SK-N-SH treated with all-trans-retinoic acid at 6 μM for 48 hours (cell line): ENCODE measurements around the gene REXO1.

Source experiments
- ATAC-seq: fragments of 200-7000 bp; cut with Tn5 transposase; 3 replicates; pipeline ENCODE4 v1.9.1; 2020; ENCODE audit warnings: mild to moderate bottlenecking, moderate library complexity
- ARNTL ChIP-seq: fragments of 450-650 bp; formaldehyde crosslinking; IDR thresholded peaks from 2 replicates; pipeline ENCODE4 v1.5.0; 2020; ENCODE audit warnings: low read depth, mild to moderate bottlenecking, moderate library complexity, borderline replicate concordance
- BACH2 ChIP-seq: fragments of 250-450 bp; sonication (Bioruptor Pico); IDR thresholded peaks from 2 replicates; pipeline ENCODE4 v1.9.0; 2021; ENCODE audit warnings: mild to moderate bottlenecking, borderline replicate concordance
- CREB5 ChIP-seq: fragments of 250-450 bp; sonication (Bioruptor Pico); IDR thresholded peaks from 2 replicates; pipeline ENCODE4 v1.5.1; 2020; ENCODE audit warnings: low read depth, mild to moderate bottlenecking, moderate library complexity
- CSDC2 ChIP-seq: fragments of 250-450 bp; sonication (Bioruptor Pico); IDR thresholded peaks from 2 replicates; pipeline ENCODE4 v1.5.0; 2020; ENCODE audit warnings: mild to moderate bottlenecking, moderate library complexity
- ESRRG ChIP-seq: fragments of 250-450 bp; sonication (Bioruptor Pico); IDR thresholded peaks from 2 replicates; pipeline ENCODE4 v1.6.1; 2021; ENCODE audit warnings: mild to moderate bottlenecking
- GLIS3 ChIP-seq: fragments of 250-450 bp; sonication (Bioruptor Pico); IDR thresholded peaks from 2 replicates; pipeline ENCODE4 v1.5.0; 2020; ENCODE audit warnings: mild to moderate bottlenecking, moderate library complexity
- PATZ1 ChIP-seq: fragments of 250-450 bp; sonication (Bioruptor Pico); IDR thresholded peaks from 2 replicates; pipeline ENCODE4 v1.8.0; 2020; ENCODE audit warnings: mild to moderate bottlenecking, moderate library complexity, borderline replicate concordance
- POU6F1 ChIP-seq: fragments of 250-450 bp; sonication (Bioruptor Pico); IDR thresholded peaks from 2 replicates; pipeline ENCODE4 v1.8.0; 2021; ENCODE audit warnings: low read depth, mild to moderate bottlenecking, moderate library complexity, borderline replicate concordance
- PPARA ChIP-seq: fragments of 250-450 bp; sonication (Bioruptor Pico); IDR thresholded peaks from 2 replicates; pipeline ENCODE4 v1.5.0; 2020; ENCODE audit warnings: mild to moderate bottlenecking, borderline replicate concordance
- RARB ChIP-seq: fragments of 250-450 bp; sonication (Bioruptor Pico); IDR thresholded peaks from 2 replicates; pipeline ENCODE4 v1.8.0; 2021; ENCODE audit warnings: mild to moderate bottlenecking, moderate library complexity
- SNAI2 ChIP-seq: fragments of 250-450 bp; sonication (Bioruptor Pico); IDR thresholded peaks from 2 replicates; pipeline ENCODE4 v1.5.0; 2020; ENCODE audit warnings: mild to moderate bottlenecking, moderate library complexity
- TOX ChIP-seq: fragments of 250-450 bp; sonication (Bioruptor Pico); IDR thresholded peaks from 2 replicates; pipeline ENCODE4 v1.8.0; 2021; ENCODE audit warnings: mild to moderate bottlenecking, moderate library complexity, borderline replicate concordance
- TSHZ2 ChIP-seq: fragments of 250-450 bp; sonication (Bioruptor Pico); IDR thresholded peaks from 2 replicates; pipeline ENCODE4 v1.5.0; 2020; ENCODE audit warnings: mild to moderate bottlenecking, moderate library complexity
- ZFP3 ChIP-seq: fragments of 250-450 bp; sonication (Bioruptor Pico); IDR thresholded peaks from 2 replicates; pipeline ENCODE4 v1.5.0; 2020; ENCODE audit warnings: mild to moderate bottlenecking, moderate library complexity
- ZFP30 ChIP-seq: fragments of 450-650 bp; formaldehyde crosslinking; IDR thresholded peaks from 2 replicates; pipeline ENCODE4 v1.5.0; 2022; ENCODE audit warnings: mild to moderate bottlenecking, moderate library complexity
- ZNF565 ChIP-seq: fragments of 450-650 bp; formaldehyde crosslinking; conservative IDR thresholded peaks from 2 replicates; pipeline ENCODE4 v1.5.0; 2020; ENCODE audit warnings: low read depth, mild to moderate bottlenecking, moderate library complexity
- ZNF70 ChIP-seq: fragments of 450-650 bp; formaldehyde crosslinking; IDR thresholded peaks from 2 replicates; pipeline ENCODE4 v1.5.0; 2020; ENCODE audit warnings: mild to moderate bottlenecking, moderate library complexity
- ZNF8 ChIP-seq: fragments of 450-650 bp; formaldehyde crosslinking; IDR thresholded peaks from 2 replicates; pipeline ENCODE4 v1.5.0; 2020; ENCODE audit warnings: mild to moderate bottlenecking, moderate library complexity
- TF ChIP-seq, protein P1 (sequence below): fragments of 250-450 bp; sonication (Bioruptor Pico); IDR thresholded peaks from 2 replicates; pipeline ENCODE4 v1.5.1; 2021; ENCODE audit warnings: mild to moderate bottlenecking, moderate library complexity

REXO1 gene

GRCh38 chr19:1775951-1776605 is 72.2 kb downstream of the REXO1 start:
- TF ChIP-seq BACH2 (CRISPR knock-in tag), result no peak
- no peak for TF ChIP-seq ZNF565 (CRISPR knock-in tag)
- no peak for TF ChIP-seq PATZ1 (CRISPR knock-in tag)
- TF ChIP-seq PPARA (CRISPR knock-in tag), result no peak
- TF ChIP-seq CREB5 (CRISPR knock-in tag), result no peak
- TF ChIP-seq, protein P1, sequence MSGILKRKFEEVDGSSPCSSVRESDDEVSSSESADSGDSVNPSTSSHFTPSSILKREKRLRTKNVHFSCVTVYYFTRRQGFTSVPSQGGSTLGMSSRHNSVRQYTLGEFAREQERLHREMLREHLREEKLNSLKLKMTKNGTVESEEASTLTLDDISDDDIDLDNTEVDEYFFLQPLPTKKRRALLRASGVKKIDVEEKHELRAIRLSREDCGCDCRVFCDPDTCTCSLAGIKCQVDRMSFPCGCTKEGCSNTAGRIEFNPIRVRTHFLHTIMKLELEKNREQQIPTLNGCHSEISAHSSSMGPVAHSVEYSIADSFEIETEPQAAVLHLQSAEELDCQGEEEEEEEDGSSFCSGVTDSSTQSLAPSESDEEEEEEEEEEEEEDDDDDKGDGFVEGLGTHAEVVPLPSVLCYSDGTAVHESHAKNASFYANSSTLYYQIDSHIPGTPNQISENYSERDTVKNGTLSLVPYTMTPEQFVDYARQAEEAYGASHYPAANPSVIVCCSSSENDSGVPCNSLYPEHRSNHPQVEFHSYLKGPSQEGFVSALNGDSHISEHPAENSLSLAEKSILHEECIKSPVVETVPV (CRISPR knock-in tag), result no peak
- no peak for TF ChIP-seq ZFP30 (CRISPR knock-in tag)
- TF ChIP-seq TSHZ2, result no peak
- TF ChIP-seq ZFP3, result no peak
- no peak for TF ChIP-seq RARB (CRISPR knock-in tag)
- no peak for TF ChIP-seq POU6F1 (CRISPR knock-in tag)
- TF ChIP-seq ZNF8 (CRISPR knock-in tag), result no peak
- TF ChIP-seq TOX, result no peak
- ATAC-seq, result no peak

- no peak for TF ChIP-seq GLIS3 (CRISPR knock-in tag)
- no peak for TF ChIP-seq TSHZ2
- TF ChIP-seq PPARA (CRISPR knock-in tag), result no peak
- no peak for TF ChIP-seq PATZ1 (CRISPR knock-in tag)
- TF ChIP-seq POU6F1 (CRISPR knock-in tag), result no peak
- TF ChIP-seq ESRRG (CRISPR knock-in tag), result no peak
- no peak for TF ChIP-seq ARNTL (CRISPR knock-in tag)
- TF ChIP-seq CSDC2, result no peak
- TF ChIP-seq ZNF70, result no peak
- no peak for TF ChIP-seq ZNF565 (CRISPR knock-in tag)
- no peak for TF ChIP-seq BACH2 (CRISPR knock-in tag)
- no peak for TF ChIP-seq SNAI2 (CRISPR knock-in tag)
- ATAC-seq, result no peak; the same call in 2 of the 3 replicates
These were observed 73.1 kb downstream of the REXO1 start for GRCh38 chr19:1774989-1775772.
